GM18870 (cell line): ENCODE measurements around the gene TSPAN15.

Experiments used
- ATAC-seq: cut with Tn5 transposase; IDR thresholded peaks from one replicate; pipeline ENCODE4 v1.9.1; 2021; ENCODE audit warnings: moderate library complexity; ENCODE audit not compliant: unreplicated experiment

The TSPAN15 gene

GRCh38 chr10:69464801-69465401, 13.6 kb downstream of the TSPAN15 start:
- no peak for ATAC-seq

GRCh38 chr10:69465457-69466157, 14.3 kb downstream of the TSPAN15 start:
- no peak for ATAC-seq

DNA sequence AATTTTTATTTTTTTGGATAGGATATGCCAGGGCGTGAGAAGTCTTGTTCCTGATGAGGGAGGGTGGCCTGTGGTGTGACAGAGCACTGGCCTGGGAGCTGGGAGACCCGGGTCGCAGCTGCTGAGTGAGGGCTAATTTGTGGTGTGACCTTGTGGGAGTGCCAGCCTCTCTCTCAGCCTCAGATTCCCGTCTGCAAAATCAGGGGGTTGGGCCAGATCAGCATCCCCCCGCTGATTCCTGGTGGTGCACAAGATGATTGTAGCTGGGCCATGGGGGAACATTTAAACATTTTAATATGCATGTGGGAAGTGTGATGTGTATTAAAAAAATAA, 14.9 kb downstream of the TSPAN15 start:
- ATAC-seq, result no peak

- ATAC-seq, result no peak
Measured at GRCh38 chr10:69466689-69467088, 15.4 kb downstream of the TSPAN15 start.

DNA sequence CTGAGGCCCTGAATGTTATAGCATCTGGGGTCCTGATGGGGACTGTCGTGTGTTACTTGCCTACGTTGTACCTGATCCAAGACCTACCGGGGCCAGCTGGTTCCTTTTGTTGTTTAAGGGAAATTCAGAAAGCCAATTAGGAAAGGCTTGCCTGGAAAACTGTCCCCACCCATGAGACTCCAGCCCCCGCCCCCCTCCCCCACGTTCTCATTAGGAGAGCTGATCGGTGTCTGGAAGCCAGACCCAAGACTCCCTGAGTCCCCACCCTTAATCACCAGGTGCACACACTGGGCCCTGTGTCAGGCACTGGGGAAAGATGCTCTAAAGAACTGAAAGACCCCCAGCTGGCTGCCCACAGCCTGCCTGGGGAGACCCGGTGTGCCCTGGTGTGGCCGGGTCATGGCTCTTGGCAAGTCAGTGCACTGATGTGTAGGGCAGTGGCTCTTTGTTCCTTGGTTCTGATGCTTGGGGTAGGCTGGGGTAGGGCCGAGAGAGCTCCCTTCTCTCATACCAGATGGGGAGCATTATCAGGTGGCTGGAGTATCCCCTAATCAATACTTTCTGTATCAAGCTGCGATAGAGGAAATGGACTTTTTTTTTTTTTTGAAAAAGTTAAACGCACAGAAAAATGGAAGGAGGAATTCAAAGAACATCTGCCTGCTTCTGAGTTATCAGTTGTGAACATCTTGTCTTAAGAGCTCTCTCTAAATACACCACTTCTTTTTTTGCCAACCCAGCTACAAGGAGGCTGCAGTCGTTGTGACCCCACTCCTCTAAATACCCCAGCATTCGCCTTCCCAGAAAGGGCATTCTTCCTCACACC, 16.9 kb downstream of the TSPAN15 start:
- no peak for ATAC-seq

- ATAC-seq, result no peak
Measured at GRCh38 chr10:69468751-69469089, 17.5 kb downstream of the TSPAN15 start.

GRCh38 chr10:69469976-69470375, 18.7 kb downstream of the TSPAN15 start:
- ATAC-seq, result no peak

DNA sequence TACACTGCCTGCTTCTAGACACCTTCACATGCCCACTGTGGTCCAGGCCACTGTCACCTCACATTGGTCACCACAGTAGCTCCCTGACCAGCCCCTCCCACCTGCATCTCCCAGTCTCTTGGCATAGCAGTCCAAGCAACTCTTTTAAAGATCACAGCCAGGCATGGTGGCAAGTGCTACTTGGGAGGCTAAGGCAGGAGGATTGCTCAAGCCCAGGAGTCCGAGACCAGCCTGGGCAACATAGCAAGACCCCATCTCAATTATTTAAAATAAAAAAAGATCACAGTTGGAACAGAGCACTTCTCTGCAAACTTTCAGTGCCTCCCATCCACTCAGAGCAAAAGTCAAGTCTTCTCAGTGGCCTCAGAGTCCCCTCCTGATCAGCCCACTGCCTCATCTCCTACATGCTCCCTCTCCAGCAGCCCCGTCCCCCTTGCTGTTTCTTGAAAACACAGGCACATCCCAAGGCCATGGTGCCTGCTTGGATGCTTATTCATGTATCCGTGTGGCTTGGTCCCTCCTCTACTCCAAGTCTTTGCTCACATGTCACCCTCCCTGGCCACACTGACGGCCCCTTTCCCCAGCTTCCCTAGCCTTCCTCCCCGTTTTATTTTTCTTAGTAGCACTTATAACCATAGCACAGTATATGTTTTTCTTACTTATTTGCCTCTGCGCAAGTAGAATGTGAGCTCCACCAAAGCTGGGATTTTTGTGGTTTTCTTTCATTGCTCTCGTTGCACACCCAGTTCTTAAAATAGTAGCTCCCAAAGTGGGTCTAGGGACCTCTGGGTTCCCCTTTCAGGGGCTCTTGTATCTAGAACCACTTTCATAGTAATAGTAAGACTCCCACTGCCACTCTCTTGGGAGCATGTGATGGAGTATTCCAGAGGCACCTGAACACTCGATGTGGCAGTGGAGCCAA, 19.5 kb downstream of the TSPAN15 start:
- ATAC-seq, result no peak

DNA sequence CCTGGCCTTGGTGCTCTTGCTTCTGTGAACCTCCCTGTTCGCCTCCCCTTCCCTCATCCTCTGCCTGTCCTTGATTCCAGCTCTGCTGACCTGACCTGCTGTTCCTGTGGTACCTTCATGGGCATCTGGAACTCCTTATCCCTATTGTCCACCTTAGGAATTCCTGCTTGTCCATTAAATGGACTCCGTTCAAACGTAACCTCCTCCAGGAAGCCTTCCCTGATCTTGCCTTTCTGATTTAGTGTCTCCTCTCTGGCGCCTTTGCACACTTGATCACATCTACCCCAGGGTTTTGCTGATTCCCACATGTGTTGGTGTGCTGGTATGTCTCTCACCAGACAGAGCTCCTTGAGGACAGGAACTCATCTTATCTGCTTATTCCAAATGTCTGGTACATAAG, 20.9 kb downstream of the TSPAN15 start:
- no peak for ATAC-seq

GRCh38 chr10:69472544-69472943, 21.3 kb downstream of the TSPAN15 start:
- no peak for ATAC-seq

GRCh38 chr10:69473304-69473990, 22.2 kb downstream of the TSPAN15 start:
- no peak for ATAC-seq

GRCh38 chr10:69474742-69475432, 23.6 kb downstream of the TSPAN15 start:
- ATAC-seq, result no peak

- ATAC-seq, result no peak
Measured at GRCh38 chr10:69475433-69475830, 24.2 kb downstream of the TSPAN15 start.

GRCh38 chr10:69477968-69478597, 26.8 kb downstream of the TSPAN15 start:
- no peak for ATAC-seq

- ATAC-seq, result no peak
Measured at GRCh38 chr10:69479240-69480067, 28.2 kb downstream of the TSPAN15 start.

DNA sequence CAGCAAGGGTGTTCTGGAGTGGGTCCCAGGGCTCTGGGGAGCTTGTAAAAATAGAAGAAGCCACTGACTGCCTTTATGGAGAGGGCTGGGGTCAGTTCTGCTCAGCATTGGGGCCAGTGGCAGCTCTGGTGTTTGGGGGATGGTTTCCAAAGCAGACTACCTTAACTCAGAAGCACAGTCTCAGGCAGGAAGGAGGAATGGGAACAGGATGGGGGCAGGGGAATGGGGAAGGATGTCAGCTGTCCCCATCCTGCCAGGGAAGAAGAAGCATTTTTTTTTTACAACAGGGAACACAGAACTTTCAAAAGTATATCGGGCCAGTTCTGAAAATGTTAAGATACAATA, 28.8 kb downstream of the TSPAN15 start:
- ATAC-seq, result no peak

DNA sequence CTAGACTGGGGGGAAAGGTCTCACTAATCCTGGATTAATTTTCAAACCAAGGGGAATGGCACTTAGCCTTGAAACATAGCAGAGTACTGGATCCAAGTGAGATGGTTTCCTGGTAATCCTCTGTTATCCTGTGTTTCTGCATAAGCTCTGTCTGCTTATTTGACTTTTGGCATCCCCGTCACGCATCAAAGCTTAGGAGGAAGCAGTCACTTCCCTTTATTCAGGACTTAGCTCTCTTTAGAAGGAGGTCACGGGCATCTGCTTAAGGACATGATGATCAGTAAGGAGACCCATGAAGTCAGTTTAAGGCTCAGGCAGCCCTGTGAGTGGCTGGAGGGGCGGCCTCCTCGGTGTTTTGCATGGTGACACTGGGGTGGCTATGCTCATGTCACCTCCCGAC, 30.0 kb downstream of the TSPAN15 start:
- no peak for ATAC-seq

- no peak for ATAC-seq
Measured at GRCh38 chr10:69481811-69482524, 30.7 kb downstream of the TSPAN15 start.
